Measurements from ENCODE around the gene SGTA.

SGTA gene

DNA sequence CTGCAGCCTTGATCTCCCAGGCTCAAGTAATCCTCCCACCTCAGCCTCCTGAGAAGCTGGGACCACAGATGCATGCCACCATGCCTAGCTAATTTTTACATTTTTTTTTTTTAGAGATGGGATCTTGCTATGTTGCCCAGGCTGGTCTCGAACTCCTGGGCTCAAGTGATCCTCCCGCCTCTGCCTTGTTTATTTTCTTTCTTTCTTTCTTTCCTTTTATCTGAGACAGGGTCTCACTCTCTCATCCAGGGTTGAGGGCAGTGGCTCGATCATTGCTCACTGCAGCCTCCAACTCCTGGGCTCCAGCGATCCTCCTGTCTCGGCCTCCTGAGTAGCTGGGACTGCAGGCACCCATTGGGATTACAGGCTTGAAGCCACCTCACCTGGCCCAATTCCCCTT, 76.8 kb downstream of the SGTA start:
- H3K9me3 ChIP-seq (ENCODE audit: severe bottlenecking), result no peaks in the 10 kb centered on the region
- H3K4me3 ChIP-seq (ENCODE audit: low read depth, low read length), result no peak overlapping the region
- TF ChIP-seq, protein P1, sequence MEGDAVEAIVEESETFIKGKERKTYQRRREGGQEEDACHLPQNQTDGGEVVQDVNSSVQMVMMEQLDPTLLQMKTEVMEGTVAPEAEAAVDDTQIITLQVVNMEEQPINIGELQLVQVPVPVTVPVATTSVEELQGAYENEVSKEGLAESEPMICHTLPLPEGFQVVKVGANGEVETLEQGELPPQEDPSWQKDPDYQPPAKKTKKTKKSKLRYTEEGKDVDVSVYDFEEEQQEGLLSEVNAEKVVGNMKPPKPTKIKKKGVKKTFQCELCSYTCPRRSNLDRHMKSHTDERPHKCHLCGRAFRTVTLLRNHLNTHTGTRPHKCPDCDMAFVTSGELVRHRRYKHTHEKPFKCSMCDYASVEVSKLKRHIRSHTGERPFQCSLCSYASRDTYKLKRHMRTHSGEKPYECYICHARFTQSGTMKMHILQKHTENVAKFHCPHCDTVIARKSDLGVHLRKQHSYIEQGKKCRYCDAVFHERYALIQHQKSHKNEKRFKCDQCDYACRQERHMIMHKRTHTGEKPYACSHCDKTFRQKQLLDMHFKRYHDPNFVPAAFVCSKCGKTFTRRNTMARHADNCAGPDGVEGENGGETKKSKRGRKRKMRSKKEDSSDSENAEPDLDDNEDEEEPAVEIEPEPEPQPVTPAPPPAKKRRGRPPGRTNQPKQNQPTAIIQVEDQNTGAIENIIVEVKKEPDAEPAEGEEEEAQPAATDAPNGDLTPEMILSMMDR (IDR thresholded peaks at IDR 0.05; ENCODE audit: low read depth, low read length), result no peak
- no peaks in the 10 kb centered on the region for H3K36me3 ChIP-seq
- no peak overlapping the region for H3K27ac ChIP-seq
- DNase-seq, result no peak
- peaks cover 4% of the 10 kb centered on the region for H3K27me3 ChIP-seq (ENCODE audit: insufficient read depth, low read depth, severe bottlenecking)

Measured in WERI-Rb-1 (cell line).